DND-41 (cell line): ENCODE data around the gene TMCC2.

Source experiments
- ATAC-seq: fragments of 200-7000 bp; cut with Tn5 transposase; 3 replicates; pipeline ENCODE4 v1.9.1; 2021; ENCODE audit warnings: low read depth; ENCODE audit not compliant: insufficient read depth
- DNase-seq: peaks from one replicate; pipeline ENCODE4 v3.0.0-alpha.2; 2020
- H2AFZ ChIP-seq: 2 replicates; pipeline ENCODE4 v1.6.0; 2012; ENCODE audit warnings: low read depth, low read length
- H3K27ac ChIP-seq: 2 replicates; pipeline ENCODE4 v1.5.1; 2012; ENCODE audit warnings: low read length, inconsistent platforms
- H3K27me3 ChIP-seq: fragments of 200-600 bp; sonication (generic); 2 replicates; pipeline ENCODE4 v1.6.0; 2012; ENCODE audit warnings: low read length, mild to moderate bottlenecking, inconsistent platforms; ENCODE audit not compliant: insufficient read depth, poor library complexity
- H3K36me3 ChIP-seq: 2 replicates; pipeline ENCODE4 v1.5.1; 2012; ENCODE audit warnings: low read length, inconsistent platforms; ENCODE audit not compliant: insufficient read depth
- H3K4me1 ChIP-seq: 2 replicates; pipeline ENCODE4 v1.5.1; 2012; ENCODE audit warnings: mild to moderate bottlenecking, low read length; ENCODE audit not compliant: insufficient read depth
- H3K4me2 ChIP-seq: 2 replicates; pipeline ENCODE4 v1.6.0; 2012; ENCODE audit warnings: mild to moderate bottlenecking, moderate library complexity, low read length, inconsistent platforms; ENCODE audit not compliant: insufficient read depth
- H3K4me3 ChIP-seq, 2 experiments: fragments of 200-600 bp in 1 of 2; shearing (Covaris generic) in 1 of 2; 2 replicates each; pipeline ENCODE4 v1.5.1; 2012 to 2016; ENCODE audit warnings: inconsistent platforms in 2 of 2, low read length in 2 of 2, mild to moderate bottlenecking in 2 of 2, low read depth in 1 of 2, moderate library complexity in 1 of 2
- H3K79me2 ChIP-seq: 2 replicates; pipeline ENCODE4 v1.6.0; 2012; ENCODE audit warnings: low read length, inconsistent platforms; ENCODE audit not compliant: insufficient read depth
- H3K9ac ChIP-seq: 2 replicates; pipeline ENCODE4 v1.6.0; 2012; ENCODE audit warnings: low read depth, mild to moderate bottlenecking, inconsistent platforms, low read length, moderate library complexity
- H3K9me3 ChIP-seq: 2 replicates; pipeline ENCODE4 v1.5.1; 2012; ENCODE audit warnings: low read length, moderate library complexity, mild to moderate bottlenecking, inconsistent platforms; ENCODE audit not compliant: insufficient read depth, severe bottlenecking
- H4K20me1 ChIP-seq: 2 replicates; pipeline ENCODE4 v1.6.0; 2012; ENCODE audit warnings: low read length; ENCODE audit not compliant: insufficient read depth
- CTCF ChIP-seq: IDR thresholded peaks from 2 replicates; pipeline ENCODE4 v1.5.1; 2012; ENCODE audit warnings: borderline replicate concordance, low read length, moderate library complexity, mild to moderate bottlenecking; ENCODE audit not compliant: poor library complexity, severe bottlenecking; ENCODE audit errors: extremely low read depth
- EZH2 ChIP-seq: IDR thresholded peaks from 3 replicates; pipeline ENCODE4 v1.6.1; 2012; ENCODE audit warnings: borderline replicate concordance, low read depth, mild to moderate bottlenecking, moderate library complexity, low read length, inconsistent platforms; ENCODE audit not compliant: severe bottlenecking

TMCC2 gene

GRCh38 chr1:205318231-205318991 lies 90.7 kb downstream of the TMCC2 start:
- Histone ChIP-seq H3K4me3 (no peak overlapping the region), H2AFZ (no peak overlapping the region), H3K9me3 (no peaks in the 10 kb centered on the region), H3K27me3 (peaks cover 14% of the 10 kb centered on the region), H3K4me1 (no peaks in the 10 kb centered on the region), H3K79me2 (no peaks in the 10 kb centered on the region), H3K27ac (no peak overlapping the region), H4K20me1 (no peaks in the 10 kb centered on the region; the same call in 1 of the 2 replicates), H3K9ac (no peak overlapping the region), H3K4me2 (no peak overlapping the region), H3K36me3 (no peaks in the 10 kb centered on the region)
- TF ChIP-seq CTCF, result no peak
- TF ChIP-seq EZH2, result no peak
- ATAC-seq (no peak), DNase-seq (no peak)

GRCh38 chr1:205319081-205320018 lies 91.6 kb downstream of the TMCC2 start:
- TF ChIP-seq CTCF, result no peak
- no peak for TF ChIP-seq EZH2
- Histone ChIP-seq H3K4me2 (no peak overlapping the region), H3K79me2 (no peaks in the 10 kb centered on the region), H3K27me3 (peaks cover 5% of the 10 kb centered on the region), H3K9ac (no peak overlapping the region), H3K4me3 (no peak overlapping the region), H3K9me3 (no peaks in the 10 kb centered on the region), H3K4me1 (no peaks in the 10 kb centered on the region), H4K20me1 (no peaks in the 10 kb centered on the region), H3K36me3 (no peaks in the 10 kb centered on the region), H2AFZ (no peak overlapping the region), H3K27ac (no peak overlapping the region)
- DNase-seq, result no peak
- ATAC-seq, result no peak

- Histone ChIP-seq H3K9ac (no peak within 1 kb of the TSS), H3K79me2 (no peaks in the 10 kb centered on the region), H3K27ac (no peak within 1 kb of the TSS), H3K27me3 (peaks cover 4% of the 10 kb centered on the region), H3K9me3 (no peaks in the 10 kb centered on the region), H3K4me1 (no peaks in the 10 kb centered on the region), H3K4me3 (no peak within 1 kb of the TSS), H3K36me3 (no peaks in the 10 kb centered on the region), H3K4me2 (no peak within 1 kb of the TSS), H4K20me1 (0 out of 2 replicates have a peak, but pooled peaks cover 7% of the 10 kb centered on the region), H2AFZ (no peak within 1 kb of the TSS)
- DNase-seq, result no peak
- ATAC-seq, result no peak
- TF ChIP-seq CTCF, result no peak
- TF ChIP-seq EZH2, result no peak
These were observed 93.6 kb downstream of the TMCC2 start, which contains the start of gene NUAK2 for GRCh38 chr1:205321162-205321958. NUAK2 (minus strand) TSS chr1:205321745; CDS start chr1:205321628, 117 bp downstream.
